HEK293T (cell line): ENCODE results near the gene CAMKV.

Source experiments
- FOXM1 ChIP-seq: fragments of 450-650 bp; IDR thresholded peaks from 2 replicates; pipeline ENCODE4 v1.6.1; 2017; ENCODE audit warnings: mild to moderate bottlenecking, borderline replicate concordance
- SUZ12 ChIP-seq: fragments of 450-650 bp; IDR thresholded peaks from 2 replicates; pipeline ENCODE4 v1.6.1; 2016; ENCODE audit warnings: mild to moderate bottlenecking
- TARDBP ChIP-seq: fragments of 450-650 bp; IDR thresholded peaks from 2 replicates; pipeline ENCODE4 v1.6.1; 2016

DNA sequence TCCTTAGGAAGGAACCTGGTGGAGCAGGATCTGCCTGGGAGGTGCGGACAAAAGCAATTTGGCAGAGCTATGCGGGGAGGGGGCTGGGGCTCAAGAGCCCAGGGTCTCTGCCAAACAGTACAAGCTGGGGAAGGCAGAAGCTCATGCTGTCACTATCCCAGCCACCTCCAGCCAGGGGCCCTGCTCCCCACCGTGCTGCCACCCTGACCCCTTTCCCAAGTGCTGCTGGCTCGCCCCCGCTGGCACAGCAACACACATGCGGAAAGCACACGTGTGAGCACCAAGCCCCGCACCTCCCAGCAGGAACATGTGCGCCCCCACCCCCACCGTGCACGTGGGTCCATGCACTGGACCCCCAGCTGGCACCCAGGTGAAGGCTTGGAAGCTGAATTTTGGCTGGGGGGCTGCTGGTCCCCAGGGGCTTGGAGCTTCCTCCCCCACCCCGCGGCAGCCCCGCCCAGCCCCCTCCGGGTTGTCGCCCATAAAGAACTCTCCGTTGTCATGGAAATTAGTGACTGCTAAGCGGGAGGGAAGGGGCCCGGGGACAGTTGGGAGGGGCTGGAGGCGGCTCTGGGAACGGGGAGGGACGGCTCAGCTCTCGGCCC lies 742 bp downstream of the CAMKV start:
- TF ChIP-seq SUZ12 (no peak), TARDBP (no peak), FOXM1 (no peak)
